RKO (cell line): ENCODE data around the gene SPG11.
"Not testable (repeated sequence)": the region's sequence is repeated elsewhere in the genome, so short reads cannot be mapped to it uniquely, and the experiment has no call there.

ENCODE experiments used
- DNase-seq: peaks from one replicate; pipeline ENCODE4 v3.0.0-alpha.2; 2016; ENCODE audit warnings: low spot score

SPG11 gene, protein sequence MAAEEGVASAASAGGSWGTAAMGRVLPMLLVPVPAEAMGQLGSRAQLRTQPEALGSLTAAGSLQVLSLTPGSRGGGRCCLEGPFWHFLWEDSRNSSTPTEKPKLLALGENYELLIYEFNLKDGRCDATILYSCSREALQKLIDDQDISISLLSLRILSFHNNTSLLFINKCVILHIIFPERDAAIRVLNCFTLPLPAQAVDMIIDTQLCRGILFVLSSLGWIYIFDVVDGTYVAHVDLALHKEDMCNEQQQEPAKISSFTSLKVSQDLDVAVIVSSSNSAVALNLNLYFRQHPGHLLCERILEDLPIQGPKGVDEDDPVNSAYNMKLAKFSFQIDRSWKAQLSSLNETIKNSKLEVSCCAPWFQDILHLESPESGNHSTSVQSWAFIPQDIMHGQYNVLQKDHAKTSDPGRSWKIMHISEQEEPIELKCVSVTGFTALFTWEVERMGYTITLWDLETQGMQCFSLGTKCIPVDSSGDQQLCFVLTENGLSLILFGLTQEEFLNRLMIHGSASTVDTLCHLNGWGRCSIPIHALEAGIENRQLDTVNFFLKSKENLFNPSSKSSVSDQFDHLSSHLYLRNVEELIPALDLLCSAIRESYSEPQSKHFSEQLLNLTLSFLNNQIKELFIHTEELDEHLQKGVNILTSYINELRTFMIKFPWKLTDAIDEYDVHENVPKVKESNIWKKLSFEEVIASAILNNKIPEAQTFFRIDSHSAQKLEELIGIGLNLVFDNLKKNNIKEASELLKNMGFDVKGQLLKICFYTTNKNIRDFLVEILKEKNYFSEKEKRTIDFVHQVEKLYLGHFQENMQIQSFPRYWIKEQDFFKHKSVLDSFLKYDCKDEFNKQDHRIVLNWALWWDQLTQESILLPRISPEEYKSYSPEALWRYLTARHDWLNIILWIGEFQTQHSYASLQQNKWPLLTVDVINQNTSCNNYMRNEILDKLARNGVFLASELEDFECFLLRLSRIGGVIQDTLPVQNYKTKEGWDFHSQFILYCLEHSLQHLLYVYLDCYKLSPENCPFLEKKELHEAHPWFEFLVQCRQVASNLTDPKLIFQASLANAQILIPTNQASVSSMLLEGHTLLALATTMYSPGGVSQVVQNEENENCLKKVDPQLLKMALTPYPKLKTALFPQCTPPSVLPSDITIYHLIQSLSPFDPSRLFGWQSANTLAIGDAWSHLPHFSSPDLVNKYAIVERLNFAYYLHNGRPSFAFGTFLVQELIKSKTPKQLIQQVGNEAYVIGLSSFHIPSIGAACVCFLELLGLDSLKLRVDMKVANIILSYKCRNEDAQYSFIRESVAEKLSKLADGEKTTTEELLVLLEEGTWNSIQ (N-terminal part only)

DNA sequence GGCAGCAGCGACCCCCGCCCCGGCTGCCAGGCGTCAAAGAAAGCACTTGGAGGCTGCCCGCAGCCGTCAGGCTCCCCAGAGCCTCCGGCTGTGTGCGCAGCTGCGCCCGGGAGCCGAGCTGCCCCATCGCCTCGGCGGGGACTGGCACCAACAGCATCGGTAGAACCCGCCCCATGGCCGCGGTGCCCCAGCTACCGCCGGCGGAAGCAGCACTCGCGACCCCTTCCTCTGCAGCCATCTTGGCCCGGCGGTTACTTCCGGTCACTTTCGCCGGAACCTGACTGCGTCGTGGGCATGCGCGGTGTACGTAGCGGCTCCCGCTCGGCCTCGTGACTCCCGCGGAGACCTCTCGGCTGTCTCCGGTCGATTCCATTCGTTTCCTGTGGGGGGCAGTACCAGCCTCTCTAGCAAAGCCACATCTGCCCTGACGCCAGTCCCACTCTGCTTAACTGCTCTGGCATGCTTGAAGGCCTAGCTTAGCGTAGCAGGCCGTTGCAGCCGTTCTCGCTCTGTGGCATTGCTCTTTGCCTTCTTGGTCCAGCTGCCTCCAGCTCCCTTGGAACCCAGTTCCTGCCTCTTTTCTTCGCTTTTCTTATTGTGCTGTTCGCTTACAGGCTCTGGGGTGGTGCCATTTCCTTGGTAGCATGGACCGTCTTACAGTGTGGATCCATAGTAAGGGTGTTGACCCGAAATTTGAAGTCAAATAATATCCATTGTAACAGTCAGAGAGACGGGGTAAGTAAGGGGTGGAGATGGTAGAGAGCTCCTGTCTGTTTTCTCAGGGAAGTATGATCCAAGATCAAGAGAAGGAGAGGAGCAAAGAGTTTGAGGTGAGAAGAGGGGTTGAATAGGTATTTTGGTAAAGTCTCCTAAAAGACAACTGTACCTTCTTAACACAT is at the start of gene SPG11:
SPG11 (minus strand) TSS at position 253 of the 899 bp plus-strand sequence; CDS start at position 238, 15 bp downstream.
- DNase-seq = peak; percentile 98

DNA sequence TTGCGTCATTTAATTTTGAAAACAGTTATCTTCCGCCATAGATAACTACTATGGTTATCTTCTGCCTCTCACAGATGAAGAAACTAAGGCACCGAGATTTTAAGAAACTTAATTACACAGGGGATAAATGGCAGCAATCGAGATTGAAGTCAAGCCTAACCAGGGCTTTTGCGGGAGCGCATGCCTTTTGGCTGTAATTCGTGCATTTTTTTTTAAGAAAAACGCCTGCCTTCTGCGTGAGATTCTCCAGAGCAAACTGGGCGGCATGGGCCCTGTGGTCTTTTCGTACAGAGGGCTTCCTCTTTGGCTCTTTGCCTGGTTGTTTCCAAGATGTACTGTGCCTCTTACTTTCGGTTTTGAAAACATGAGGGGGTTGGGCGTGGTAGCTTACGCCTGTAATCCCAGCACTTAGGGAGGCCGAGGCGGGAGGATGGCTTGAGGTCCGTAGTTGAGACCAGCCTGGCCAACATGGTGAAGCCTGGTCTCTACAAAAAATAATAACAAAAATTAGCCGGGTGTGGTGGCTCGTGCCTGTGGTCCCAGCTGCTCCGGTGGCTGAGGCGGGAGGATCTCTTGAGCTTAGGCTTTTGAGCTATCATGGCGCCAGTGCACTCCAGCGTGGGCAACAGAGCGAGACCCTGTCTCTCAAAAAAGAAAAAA is 49.0 kb upstream of the SPG11 start:
- peak; percentile 80 for DNase-seq

DNA sequence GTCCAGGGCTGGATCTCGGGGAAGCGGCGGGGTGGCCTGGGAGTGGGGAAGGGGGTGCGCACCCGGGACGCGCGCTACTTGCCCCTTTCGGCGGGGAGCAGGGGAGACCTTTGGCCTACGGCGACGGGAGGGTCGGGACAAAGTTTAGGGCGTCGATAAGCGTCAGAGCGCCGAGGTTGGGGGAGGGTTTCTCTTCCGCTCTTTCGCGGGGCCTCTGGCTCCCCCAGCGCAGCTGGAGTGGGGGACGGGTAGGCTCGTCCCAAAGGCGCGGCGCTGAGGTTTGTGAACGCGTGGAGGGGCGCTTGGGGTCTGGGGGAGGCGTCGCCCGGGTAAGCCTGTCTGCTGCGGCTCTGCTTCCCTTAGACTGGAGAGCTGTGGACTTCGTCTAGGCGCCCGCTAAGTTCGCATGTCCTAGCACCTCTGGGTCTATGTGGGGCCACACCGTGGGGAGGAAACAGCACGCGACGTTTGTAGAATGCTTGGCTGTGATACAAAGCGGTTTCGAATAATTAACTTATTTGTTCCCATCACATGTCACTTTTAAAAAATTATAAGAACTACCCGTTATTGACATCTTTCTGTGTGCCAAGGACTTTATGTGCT is 48.4 kb upstream of the SPG11 start:
- peak; percentile 48 for DNase-seq

DNA sequence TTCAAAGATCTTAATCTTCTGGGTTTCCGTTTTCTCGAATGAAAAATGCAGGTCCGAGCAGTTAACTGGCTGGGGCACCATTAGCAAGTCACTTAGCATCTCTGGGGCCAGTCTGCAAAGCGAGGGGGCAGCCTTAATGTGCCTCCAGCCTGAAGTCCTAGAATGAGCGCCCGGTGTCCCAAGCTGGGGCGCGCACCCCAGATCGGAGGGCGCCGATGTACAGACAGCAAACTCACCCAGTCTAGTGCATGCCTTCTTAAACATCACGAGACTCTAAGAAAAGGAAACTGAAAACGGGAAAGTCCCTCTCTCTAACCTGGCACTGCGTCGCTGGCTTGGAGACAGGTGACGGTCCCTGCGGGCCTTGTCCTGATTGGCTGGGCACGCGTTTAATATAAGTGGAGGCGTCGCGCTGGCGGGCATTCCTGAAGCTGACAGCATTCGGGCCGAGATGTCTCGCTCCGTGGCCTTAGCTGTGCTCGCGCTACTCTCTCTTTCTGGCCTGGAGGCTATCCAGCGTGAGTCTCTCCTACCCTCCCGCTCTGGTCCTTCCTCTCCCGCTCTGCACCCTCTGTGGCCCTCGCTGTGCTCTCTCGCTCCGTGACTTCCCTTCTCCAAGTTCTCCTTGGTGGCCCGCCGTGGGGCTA is 47.8 kb upstream of the SPG11 start, which contains the start of the genes B2M and PATL2:
B2M (plus strand) TSS at position 422 of the 647 bp plus-strand sequence; CDS start at position 452, 30 bp downstream.
PATL2 (minus strand) TSS at position 228 of the 647 bp plus-strand sequence. CDS start 34,833 bp downstream, outside the sequence.
- peak; percentile 97 for DNase-seq

DNA sequence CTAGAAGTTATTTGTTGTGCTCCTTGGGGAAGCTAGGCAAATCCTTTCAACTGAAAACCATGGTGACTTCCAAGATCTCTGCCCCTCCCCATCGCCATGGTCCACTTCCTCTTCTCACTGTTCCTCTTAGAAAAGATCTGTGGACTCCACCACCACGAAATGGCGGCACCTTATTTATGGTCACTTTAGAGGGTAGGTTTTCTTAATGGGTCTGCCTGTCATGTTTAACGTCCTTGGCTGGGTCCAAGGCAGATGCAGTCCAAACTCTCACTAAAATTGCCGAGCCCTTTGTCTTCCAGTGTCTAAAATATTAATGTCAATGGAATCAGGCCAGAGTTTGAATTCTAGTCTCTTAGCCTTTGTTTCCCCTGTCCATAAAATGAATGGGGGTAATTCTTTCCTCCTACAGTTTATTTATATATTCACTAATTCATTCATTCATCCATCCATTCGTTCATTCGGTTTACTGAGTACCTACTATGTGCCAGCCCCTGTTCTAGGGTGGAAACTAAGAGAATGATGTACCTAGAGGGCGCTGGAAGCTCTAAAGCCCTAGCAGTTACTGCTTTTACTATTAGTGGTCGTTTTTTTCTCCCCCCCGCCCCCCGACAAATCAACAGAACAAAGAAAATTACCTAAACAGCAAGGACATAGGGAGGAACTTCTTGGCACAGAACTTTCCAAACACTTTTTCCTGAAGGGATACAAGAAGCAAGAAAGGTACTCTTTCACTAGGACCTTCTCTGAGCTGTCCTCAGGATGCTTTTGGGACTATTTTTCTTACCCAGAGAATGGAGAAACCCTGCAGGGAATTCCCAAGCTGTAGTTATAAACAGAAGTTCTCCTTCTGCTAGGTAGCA is 47.0 kb upstream of the SPG11 start:
- peak; percentile 52 for DNase-seq

DNA sequence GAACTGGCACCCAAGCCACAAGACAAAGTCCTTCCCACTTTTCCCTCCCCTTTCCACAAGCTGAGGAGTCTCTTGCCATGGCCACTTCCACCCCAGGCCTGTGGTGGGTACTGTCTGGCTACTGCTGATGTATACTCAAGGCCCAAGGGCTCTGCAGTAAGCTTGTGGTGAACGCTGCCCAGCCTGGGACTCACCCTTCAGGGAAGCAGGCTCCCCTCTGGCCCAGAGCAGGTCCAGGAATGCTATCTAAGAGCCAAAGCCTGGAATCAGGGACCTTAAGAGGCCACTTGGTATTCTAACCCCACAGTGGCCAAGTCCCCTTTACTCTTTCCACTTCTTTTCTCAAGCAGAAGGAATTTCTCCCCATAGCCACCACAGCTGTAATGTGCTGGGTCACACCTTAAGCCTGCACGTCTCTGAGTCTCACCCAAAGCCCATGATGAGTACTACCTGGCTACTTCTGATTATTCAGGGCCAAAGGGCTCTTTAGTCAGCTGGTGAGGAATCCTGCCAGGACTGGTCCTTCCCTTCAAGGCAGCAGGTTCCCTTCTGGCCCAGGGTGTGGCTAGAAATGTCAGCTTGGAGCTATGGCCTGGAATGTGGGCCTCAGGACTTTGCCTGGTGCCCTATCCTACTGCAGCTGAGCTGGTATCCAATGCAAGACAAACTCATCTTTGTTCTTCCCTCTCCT is 43.6 kb upstream of the SPG11 start:
- DNase-seq = no peak

DNA sequence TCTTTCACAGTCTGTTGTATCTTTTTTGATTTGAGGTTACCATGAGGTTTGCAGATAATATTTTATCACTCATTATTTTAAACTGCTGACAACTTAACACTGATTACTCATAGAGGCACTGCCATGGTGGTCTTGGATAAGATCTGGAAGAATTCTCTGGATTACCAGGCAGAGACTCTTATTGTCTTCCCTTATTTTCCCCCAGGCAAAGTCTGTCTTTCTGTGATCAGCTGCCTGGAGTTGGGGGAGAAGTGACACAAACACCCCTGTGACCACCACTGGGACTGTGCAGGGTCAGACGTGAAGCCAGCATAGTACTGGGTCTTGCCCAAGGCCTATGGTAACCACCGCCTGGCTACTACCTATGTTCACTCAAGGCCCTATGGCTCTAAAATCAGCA is 42.9 kb upstream of the SPG11 start:
- no peak for DNase-seq

DNA sequence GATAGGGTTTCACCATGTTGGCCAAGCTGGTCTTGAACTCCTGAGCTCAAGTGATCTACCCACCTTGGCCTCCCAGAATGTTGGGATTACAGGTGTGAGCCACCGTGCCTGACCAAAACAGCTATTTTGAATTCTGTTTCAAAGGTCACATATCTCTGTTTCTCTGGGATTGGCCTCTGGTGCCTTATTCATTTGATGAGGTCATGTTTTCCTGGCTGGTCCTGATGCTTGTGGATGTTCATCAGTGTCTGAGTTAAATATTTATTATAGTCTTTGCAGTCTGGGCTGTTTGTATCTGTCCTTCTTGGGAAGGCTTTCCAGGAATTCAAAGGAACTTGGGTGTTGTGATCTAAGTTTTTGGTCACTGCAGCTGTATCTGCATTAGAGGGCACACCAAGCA is 42.5 kb upstream of the SPG11 start:
- no peak for DNase-seq

DNA sequence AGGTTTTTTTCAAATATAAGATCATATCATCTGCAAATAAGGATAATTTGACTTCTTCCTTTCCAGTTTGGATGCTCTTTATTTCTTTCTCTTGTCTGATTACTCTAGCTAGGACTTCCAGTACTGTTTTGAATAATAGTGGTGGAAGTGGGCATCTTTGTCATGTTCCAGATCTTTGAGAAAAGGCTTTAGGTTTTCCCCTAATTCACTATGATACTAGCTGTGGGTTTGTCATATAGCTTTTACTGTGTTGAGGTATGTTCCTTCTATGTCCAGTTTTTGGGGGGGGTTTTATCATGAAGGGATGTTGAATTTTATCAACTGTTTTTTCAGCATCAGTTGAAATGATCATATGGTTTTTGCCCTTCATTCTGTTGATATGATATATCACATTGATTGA is 37.2 kb upstream of the SPG11 start:
- not testable (repeated sequence) for DNase-seq

DNA sequence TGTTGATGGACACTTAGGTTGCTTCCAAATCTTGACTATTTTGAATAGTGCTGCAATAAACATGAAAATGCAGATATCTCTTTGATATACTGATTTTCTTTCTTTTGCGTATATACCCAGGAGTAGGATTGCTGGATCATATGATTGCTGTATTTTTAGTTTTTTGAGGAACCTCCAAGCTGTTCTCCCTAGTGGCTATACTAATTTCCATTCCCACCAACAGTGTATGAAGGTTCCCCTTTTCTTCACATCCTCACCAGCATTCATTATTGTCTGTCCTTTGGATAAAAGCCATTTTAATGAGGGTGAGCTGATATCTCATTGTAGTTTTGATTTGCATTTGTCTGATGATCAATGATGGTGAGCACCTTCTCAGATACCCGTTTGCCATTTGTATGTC is 35.2 kb upstream of the SPG11 start:
- DNase-seq = no peak

DNA sequence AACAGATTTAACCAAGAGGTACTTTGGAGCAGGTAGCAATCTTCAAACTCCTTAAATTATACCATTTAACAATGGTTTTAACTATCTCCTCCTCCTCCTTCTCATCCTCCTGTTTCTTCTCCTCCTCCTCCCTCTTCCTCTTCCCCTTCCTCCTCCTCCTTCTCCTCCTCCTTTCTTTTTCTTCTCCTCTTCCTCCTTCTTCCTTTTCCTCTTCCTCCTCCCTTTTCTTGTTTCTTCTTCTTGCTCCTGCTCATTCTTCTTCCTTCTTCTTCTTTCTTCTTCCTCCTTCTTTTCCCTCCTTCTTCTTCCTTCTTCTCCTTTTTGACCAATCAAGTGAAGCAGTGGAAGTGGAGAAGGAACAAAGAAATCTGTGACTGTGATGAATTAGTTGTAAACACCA is 33.6 kb upstream of the SPG11 start:
- no peak for DNase-seq

DNA sequence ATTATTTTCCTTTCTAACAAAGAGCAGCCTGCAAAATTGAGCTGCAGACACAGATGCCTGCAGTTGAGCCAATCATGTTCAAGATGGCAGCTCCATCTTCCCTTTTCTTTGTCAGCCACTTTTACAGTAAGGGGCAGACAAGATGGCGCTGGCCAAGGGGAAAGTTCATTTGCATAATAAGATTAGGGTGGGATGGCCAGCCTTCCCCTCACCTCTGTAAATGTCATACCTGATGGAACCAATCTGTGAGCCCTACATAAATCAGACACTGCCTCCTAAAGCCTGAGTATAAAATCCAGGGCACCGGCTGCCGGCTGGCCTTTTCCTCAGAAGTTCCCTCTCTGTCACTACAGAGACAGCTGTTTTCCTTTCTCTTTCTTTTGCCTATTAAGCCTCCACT is 31.8 kb upstream of the SPG11 start:
- DNase-seq = no peak

DNA sequence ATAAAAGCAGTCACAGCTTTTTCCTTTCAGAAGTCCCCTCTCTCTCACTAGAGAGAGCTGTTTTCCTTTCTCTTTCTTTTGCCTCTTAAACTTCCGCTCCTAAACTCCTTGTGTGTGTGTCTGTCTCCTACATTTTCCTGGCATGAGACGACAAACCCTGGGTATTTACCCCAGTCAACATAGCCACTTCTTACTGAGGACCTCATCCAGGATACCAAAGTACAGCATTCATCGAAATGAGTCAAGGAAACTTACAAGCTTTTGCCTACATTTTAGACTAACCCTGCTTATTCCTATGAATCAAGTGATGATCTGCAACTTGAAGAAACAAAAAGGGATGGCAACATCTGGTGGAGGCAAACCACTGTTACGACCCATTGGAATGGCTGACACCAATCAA is 31.0 kb upstream of the SPG11 start:
- DNase-seq = no peak

DNA sequence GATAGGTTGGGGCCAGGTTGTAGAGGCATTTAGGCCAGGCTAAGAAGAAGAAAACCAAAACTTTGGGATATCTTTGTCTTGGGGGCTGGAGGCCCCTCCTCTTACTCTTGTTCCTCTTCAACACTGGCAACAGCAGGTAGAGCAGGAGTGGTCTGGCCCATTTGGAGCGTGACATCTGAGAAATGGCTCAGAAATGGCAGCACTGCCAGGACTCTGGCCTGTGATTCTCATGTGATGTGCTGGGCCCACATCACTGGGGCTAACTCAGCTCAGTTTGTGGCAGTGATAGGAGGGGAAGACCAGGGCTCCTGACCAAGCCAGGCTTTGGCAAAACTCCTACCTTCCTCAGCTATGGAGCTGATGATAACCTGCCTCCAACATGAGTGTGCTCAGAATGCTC is 29.2 kb upstream of the SPG11 start:
- no peak for DNase-seq

DNA sequence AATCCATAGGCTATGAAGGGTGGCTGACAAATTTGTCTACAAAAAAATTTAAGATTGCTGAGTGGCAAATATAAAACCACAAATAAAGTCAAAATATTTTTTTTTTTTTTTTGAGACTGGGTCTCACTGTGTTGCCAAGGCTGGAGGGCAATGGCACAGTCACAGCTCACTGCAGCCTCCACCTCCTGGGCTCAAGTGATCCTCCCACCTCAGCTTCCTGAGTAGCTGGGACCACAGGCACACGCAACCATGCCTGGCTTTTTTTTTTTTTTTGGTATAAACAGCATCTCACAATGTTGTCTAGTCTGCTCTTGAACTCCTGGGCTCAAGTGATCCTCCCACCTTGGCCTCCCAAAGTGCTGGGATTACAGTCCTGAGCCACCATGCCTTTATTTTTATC is 26.8 kb upstream of the SPG11 start:
- DNase-seq = not testable (repeated sequence)

DNA sequence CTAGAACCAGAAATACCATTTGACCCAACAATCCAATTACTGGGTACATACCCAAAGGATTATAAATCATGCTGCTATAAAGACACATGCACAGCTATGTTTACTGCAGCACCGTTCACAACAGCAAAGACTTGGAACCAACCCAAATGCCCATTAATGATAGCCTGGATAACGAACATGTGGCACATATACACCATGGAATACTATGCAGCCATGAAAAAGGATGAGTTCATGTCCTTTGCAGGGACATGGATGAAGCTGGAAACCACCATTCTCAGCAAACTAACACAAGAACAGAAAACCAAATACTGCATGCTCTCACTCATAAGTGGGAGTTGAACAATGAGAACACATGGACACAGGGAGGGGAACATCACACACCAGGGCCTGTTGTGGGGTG is 25.9 kb upstream of the SPG11 start:
- DNase-seq = not testable (repeated sequence)

DNA sequence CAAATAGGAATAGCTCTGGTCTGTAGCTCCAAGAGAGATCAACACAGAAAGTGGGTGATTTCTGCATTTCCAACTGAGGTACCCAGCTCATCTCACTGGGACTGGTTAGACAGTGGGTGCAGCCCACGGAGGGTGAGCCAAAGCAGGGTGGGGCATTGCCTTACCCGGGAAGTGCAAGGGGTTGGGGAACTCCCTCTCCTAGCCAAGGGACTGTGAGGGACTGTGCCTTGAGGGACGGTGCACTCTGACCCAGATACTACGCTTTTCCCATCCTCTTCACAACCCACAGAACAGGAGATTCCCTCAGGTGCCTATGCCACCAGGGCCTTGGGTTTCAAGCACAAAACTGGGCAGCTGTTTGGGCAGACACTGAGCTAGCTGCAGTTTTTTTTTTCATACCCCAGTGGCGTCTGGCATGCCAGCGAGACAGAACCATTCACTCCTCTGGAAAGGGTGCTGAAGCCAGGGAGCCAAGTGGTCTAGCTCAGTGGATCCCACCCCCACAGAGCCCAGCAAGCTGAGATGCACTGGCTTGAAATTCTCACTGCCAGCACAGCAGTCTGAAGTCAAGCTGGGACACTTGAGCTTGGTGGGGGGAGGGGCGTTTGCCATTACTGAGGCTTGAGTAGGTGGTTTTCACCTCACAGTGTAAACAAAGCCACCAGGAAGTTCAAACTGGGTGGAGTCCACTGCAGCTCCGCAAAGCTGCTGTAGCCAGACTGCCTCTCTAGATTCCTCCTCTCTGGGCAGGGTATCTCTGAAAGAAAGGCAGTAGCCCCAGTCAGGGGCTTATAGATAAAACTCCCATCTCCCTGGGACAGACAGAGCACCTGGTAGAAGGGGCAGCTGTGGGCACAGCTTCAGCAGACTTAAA is 19.6 kb upstream of the SPG11 start:
- DNase-seq = not testable (repeated sequence)
